Suprapubic skin (tissue), 3 donors: ENCODE data around the gene RAP1GAP.

Experiments
- POLR2A ChIP-seq, 2 donors: fragments of 450-650 bp; IDR thresholded peaks; one replicate each; pipeline ENCODE4 v1.6.1; 2017; ENCODE audit warnings: antibody characterized with exemption in 2 of 2, mild to moderate bottlenecking in 2 of 2, moderate library complexity in 2 of 2
- TF ChIP-seq, protein P1 (sequence below), 2 donors: fragments of 200-600 bp in 1 of 2; fragments of 450-650 bp in 1 of 2; sonication (generic) in 1 of 2; IDR thresholded peaks; one replicate each; pipeline ENCODE4 v1.5.1; 2016 to 2019; ENCODE audit warnings: antibody characterized with exemption in 2 of 2, mild to moderate bottlenecking in 1 of 2, moderate library complexity in 1 of 2

DNA sequence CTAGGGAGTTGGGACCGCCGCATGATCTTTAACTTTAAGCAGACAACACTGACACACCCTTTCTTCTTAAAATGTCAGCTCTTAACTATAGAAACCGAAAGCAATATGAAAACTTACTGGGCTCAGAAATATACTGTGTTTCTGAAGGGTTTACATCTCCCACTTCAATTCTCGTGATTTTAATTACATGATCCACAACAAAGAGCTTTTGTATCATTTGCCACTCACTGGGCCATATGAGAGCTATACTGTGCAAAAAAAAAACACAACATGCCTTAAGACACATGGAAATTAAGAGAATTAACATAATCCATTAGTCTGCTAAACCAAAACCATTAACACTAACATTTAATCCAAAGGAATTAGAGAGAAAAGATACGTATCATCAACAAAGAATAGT is 35.0 kb upstream of the RAP1GAP start:
- TF ChIP-seq, protein P1, sequence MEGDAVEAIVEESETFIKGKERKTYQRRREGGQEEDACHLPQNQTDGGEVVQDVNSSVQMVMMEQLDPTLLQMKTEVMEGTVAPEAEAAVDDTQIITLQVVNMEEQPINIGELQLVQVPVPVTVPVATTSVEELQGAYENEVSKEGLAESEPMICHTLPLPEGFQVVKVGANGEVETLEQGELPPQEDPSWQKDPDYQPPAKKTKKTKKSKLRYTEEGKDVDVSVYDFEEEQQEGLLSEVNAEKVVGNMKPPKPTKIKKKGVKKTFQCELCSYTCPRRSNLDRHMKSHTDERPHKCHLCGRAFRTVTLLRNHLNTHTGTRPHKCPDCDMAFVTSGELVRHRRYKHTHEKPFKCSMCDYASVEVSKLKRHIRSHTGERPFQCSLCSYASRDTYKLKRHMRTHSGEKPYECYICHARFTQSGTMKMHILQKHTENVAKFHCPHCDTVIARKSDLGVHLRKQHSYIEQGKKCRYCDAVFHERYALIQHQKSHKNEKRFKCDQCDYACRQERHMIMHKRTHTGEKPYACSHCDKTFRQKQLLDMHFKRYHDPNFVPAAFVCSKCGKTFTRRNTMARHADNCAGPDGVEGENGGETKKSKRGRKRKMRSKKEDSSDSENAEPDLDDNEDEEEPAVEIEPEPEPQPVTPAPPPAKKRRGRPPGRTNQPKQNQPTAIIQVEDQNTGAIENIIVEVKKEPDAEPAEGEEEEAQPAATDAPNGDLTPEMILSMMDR (IDR thresholded peaks at IDR 0.05): no peak
- TF ChIP-seq POLR2A (IDR thresholded peaks at IDR 0.05): no peak
